Glomerular visceral epithelial cell (primary cell): Measurements from ENCODE around the gene ATP8A1.

Experiments used
- DNase-seq: peaks from one replicate; pipeline ENCODE4 v3.0.0-alpha.2; 2016; ENCODE audit errors: extremely low spot score

ATP8A1 gene

DNA sequence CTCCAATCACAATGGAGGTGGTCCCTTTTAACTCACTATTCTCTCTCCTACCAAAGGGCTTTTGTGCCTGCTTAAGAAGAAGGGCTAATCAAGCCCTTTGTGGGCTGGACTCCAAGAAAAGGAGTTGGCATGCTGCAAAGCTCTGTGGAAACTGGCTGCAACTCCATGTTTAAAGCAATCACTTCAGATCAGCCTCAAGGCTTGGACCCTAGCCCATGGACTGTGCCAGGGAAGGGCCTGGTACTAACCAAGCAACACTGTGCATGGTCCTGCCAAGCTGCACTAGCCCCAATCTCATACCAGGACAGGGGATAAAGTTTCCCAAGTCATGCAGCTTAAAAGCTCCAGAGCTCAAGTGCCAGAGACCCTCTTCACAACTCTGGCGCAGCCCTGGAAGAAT is 86.7 kb downstream of the ATP8A1 start:
- DNase-seq: no peak

DNA sequence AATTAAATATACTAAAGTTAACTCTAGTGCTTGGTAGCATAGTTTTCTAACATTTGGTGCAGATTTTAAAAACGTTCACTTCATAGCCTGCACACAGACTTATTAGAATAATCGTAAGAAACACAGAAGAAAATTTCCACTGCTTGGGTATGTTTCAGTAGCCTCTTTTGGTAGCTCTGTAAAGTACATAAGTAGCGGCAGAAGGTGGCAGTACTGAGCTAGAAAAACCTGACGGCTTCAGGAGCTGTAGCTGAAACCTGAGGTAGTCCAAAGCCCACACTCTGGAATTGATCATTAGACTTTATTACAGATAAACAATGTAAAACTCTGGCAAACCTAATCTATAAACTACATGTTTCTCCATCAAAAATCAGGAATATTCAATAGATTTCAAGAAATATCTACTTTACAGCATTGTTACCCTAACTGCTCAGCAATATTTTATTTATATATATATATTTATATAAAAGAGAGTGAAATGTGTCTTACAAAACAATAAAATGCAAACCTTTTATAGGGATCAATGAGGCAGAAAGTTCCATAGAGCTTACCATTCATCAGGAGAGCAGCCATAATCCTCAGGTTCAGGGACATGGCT is 88.2 kb downstream of the ATP8A1 start:
- DNase-seq: peak; percentile 59

GRCh38 chr4:42566835-42567234 is 90.1 kb downstream of the ATP8A1 start:
- no peak for DNase-seq

GRCh38 chr4:42562016-42562415 is 94.9 kb downstream of the ATP8A1 start:
- DNase-seq: no peak

GRCh38 chr4:42561031-42561430 is 95.9 kb downstream of the ATP8A1 start:
- DNase-seq: no peak

DNA sequence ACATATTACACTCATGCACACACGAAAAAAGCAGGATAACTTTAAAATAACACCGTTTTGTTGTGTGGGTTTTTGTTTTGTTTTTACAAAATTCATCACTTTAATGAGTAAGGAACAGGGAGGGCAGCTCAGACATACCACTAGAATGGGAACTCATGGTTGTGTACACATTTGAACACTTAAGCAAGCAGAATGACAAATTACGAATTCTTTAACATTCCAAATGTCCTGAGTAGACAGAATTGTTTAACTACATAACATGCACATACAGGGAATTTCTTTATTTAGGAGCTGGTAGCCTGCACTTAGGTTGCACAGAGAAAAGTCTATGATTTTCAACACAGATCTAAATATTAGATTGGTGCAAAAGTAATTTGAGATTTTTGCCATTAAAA is 96.4 kb downstream of the ATP8A1 start:
- no peak for DNase-seq

DNA sequence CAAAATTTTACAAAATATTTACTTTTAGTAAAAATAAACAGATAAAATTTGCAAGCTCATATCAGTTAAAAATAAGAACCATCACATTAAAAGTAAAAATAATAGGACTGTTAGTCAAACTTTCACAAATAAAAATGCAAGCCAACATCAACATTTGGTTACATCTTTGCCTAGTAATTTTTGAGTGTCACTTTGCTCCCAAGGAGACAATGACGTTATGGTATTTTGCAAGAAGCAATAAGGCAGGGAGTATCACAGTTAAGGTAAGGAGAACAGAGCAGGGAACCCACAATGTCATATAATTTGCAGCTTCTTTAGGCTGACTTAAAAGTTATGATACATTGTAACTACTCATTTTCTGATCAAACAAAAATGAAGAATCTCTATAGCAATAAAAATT is 98.7 kb downstream of the ATP8A1 start:
- no peak for DNase-seq

- no peak for DNase-seq
These were observed 101.1 kb downstream of the ATP8A1 start for GRCh38 chr4:42555828-42556227.

GRCh38 chr4:42554072-42554471 is 102.8 kb downstream of the ATP8A1 start:
- no peak for DNase-seq

DNA sequence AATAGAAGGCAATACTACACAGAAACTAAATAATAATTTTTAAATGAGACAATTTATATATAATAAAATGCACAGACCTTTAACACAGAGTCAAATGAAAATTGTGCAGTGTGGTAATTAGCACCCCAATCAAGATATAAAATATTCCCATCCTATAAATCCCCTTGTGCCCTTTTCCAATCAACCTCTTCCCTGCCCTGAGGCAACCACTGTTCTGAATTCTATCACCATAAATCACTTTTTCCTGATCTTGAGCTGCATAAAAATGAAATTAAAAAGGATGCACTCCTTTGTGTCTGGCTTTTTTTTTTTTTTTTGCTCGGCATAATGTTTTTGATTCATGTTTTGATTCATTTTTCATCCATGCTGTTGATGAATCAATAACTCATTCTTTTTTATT is 107.0 kb downstream of the ATP8A1 start:
- no peak for DNase-seq

DNA sequence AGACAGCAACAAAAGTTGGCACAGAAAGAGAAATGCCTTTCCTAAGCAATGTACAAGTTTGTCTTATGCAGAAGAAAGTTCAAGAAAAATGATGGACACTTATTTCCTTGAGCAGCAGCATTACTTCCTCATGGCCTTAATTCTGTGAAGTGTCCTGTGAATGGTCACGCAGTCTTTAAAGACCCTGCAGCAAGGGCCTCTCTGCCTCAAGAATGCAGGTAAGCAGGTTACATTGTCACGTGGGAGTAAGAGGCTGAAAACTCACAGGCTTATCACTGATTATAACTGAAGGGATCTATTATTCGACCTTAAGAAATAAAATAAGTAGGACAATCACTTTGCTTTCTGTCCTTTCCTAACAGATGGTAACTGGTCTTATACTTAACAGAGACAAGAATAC is 109.1 kb downstream of the ATP8A1 start:
- no peak for DNase-seq

- no peak for DNase-seq
These were observed 113.1 kb downstream of the ATP8A1 start for GRCh38 chr4:42543762-42544161.

DNA sequence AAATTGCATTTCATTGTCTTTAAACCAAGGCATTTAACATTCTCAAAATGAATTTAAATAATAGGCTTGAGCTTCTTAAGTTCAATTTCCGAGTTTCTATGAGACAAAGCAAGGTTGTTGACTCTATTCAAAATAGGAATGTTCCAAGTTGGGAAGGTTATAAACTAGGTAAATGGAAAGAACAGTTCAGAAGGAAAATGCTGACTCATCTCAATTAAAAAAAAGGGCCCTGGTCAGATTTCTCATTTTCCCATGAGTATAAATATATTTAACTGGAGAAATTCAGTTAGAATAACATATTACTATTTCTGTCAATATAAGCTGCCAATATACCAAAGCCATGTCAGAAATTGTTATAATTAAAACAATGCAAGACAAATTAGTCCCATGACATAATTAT is 113.8 kb downstream of the ATP8A1 start:
- no peak for DNase-seq

GRCh38 chr4:42541647-42542046 is 115.3 kb downstream of the ATP8A1 start:
- DNase-seq: no peak

GRCh38 chr4:42533042-42533441 is 123.9 kb downstream of the ATP8A1 start:
- DNase-seq: no peak

DNA sequence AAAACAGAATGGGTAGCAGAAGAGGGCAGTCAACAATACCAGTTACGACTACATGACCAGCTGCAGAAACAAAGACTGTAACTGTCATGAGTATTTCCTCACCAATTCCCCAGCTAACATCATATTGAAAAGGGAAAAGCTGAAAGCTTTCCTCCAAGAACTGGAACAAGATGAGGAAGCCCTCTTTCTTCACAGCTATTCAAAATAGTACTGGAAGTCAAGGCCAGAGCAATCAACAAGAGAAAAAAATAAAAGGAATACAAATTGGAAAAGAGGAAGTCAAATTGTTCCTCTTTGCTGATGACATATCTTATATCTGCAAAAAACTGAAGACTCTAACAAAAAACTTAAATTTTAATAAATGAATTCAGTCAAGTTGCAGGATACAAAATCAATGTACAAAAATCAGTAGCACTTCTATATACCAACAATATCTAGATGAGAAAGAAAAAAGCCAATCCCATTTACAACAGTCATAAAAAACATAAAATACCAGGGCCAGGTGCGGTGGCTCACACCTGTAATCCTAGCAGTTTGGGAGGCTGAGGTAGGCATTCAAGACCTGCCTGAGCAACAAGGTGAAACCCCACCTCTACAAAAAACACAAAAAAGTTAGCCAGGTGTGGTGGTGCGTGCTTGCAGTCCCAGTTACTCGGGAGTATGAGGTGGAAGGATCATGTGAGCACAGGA is 125.4 kb downstream of the ATP8A1 start:
- DNase-seq: no peak

GRCh38 chr4:42523066-42523718 is 133.7 kb downstream of the ATP8A1 start:
- DNase-seq: no peak

GRCh38 chr4:42519803-42520417 is 137.0 kb downstream of the ATP8A1 start:
- DNase-seq: peak; percentile 46

GRCh38 chr4:42515156-42515884 is 141.6 kb downstream of the ATP8A1 start:
- DNase-seq: no peak

DNA sequence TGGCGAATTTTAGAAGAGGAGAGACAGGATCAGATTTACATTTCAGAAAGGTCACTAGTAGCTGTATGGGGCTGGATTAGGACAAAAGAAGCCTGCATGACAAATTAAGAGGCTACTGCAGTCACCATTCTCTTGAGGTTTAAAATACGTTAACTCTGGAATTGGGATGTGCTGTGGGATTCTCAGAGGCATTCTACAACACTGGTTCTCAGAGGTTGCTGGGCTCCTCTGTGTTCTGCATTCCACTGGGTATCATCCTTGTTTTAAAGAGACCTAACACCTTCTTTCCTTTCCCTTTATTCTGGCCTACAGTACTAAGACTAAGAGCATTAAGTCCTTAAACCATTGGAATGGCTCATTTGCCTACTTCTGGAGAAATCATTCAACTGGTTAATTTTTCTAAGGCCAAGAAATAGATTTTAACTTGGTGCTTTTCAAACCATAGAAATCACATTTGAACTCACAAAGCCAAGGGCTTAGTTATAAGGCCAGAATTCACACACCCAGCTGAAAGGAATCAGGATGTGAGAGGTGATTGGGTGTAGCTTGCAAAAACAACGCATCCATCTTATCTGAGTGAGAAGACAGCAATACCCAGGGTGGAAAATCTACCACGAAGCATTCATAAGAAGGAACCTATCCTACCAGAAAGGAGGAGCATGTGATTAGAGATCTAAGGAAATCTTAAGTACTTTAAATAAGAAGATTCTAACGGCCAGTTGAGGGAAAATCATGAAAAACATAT is 143.0 kb downstream of the ATP8A1 start:
- no peak for DNase-seq

- no peak for DNase-seq
These were observed 144.7 kb downstream of the ATP8A1 start for GRCh38 chr4:42512226-42512625.

- no peak for DNase-seq
These were observed 146.7 kb downstream of the ATP8A1 start for GRCh38 chr4:42510225-42510624.
